Fibroblast of lung (primary cell): ENCODE results near the gene DSC3. TPM values are rescaled to one million over a fixed set of nuclear protein-coding genes. Genes with fewer than 3 reads are reported as not detected.

ENCODE experiments used
- DNase-seq, 2 donors: peaks; one replicate each; pipeline versions ENCODE4 v3.0.0 to v3.0.0-alpha.2; 2010; ENCODE audit warnings: low read depth in 2 of 2
- H2AFZ ChIP-seq: 2 replicates; pipeline ENCODE4 v1.5.1; 2012; ENCODE audit warnings: low read length, control low read depth, inconsistent platforms
- H3K27ac ChIP-seq: 2 replicates; pipeline ENCODE4 v1.5.1; 2011; ENCODE audit warnings: low read length, control low read depth; ENCODE audit not compliant: insufficient read depth
- H3K27me3 ChIP-seq: 2 replicates; pipeline ENCODE4 v1.5.1; 2011; ENCODE audit warnings: mild to moderate bottlenecking, low read length; ENCODE audit not compliant: control insufficient read depth, insufficient read depth
- H3K36me3 ChIP-seq: 2 replicates; pipeline ENCODE4 v1.5.1; 2011; ENCODE audit warnings: low read length; ENCODE audit not compliant: control insufficient read depth, insufficient read depth
- H3K4me1 ChIP-seq: 2 replicates; pipeline ENCODE4 v1.5.1; 2011; ENCODE audit warnings: low read length; ENCODE audit not compliant: control insufficient read depth, insufficient read depth; ENCODE audit errors: extremely low read depth
- H3K4me2 ChIP-seq: 2 replicates; pipeline ENCODE4 v1.5.1; 2011; ENCODE audit warnings: low read length, control low read depth; ENCODE audit not compliant: insufficient read depth; ENCODE audit errors: extremely low read depth
- H3K4me3 ChIP-seq, 4 experiments: fragments of 200-600 bp in 1 of 4; sonication (generic) in 1 of 4; replicated peaks in 1 of 4; 2 replicates each; pipeline ENCODE4 v1.5.1; 2011 to 2016; ENCODE audit warnings: low read length in 4 of 4, low read depth in 3 of 4, mild to moderate bottlenecking in 3 of 4, control low read depth in 2 of 4, inconsistent platforms in 1 of 4, mixed read lengths in 1 of 4; ENCODE audit not compliant: insufficient read depth in 1 of 4; ENCODE audit errors: control extremely low read depth in 1 of 4
- H3K79me2 ChIP-seq: 2 replicates; pipeline ENCODE4 v1.5.1; 2012; ENCODE audit warnings: mild to moderate bottlenecking, low read length, inconsistent platforms; ENCODE audit not compliant: control insufficient read depth, insufficient read depth
- H3K9ac ChIP-seq: 2 replicates; pipeline ENCODE4 v1.5.1; 2011; ENCODE audit warnings: mild to moderate bottlenecking, low read length, control low read depth; ENCODE audit not compliant: insufficient read depth
- H3K9me3 ChIP-seq: 2 replicates; pipeline ENCODE4 v1.5.1; 2012; ENCODE audit warnings: low read depth, low read length; ENCODE audit not compliant: control insufficient read depth, insufficient read depth
- H4K20me1 ChIP-seq: 2 replicates; pipeline ENCODE4 v1.5.1; 2011; ENCODE audit warnings: low read length; ENCODE audit not compliant: control insufficient read depth, insufficient read depth; ENCODE audit errors: extremely low read depth
- EZH2 ChIP-seq: IDR thresholded peaks from 2 replicates; pipeline ENCODE4 v1.5.1; 2012; ENCODE audit warnings: low read length, control low read depth, mild to moderate bottlenecking; ENCODE audit errors: missing control alignments
- polyA plus RNA-seq, 2 donors: library from polyadenylated mRNA; depleted of rRNA in 1 of 2; stranded (reverse) in 1 of 2; unstranded in 1 of 2; fragments of >200 nt; gene quantifications; 2 replicates each; pipeline ENCODE4 v1.2.1, GENCODE V29; 2011 to 2012; ENCODE audit warnings: missing spikeins in 1 of 2
- total RNA-seq: library from RNA; depleted of rRNA; stranded (reverse); fragments of >200 nt; gene quantifications from 2 replicates; pipeline ENCODE4 v1.2.1, GENCODE V29; 2014
- TF ChIP-seq, protein P1 (sequence below), 2 donors: IDR thresholded peaks in 1 of 2; conservative IDR thresholded peaks in 1 of 2; 1 replicate in 1 of 2; 2 replicates in 1 of 2; pipeline ENCODE4 v1.5.1; 2011 to 2012; ENCODE audit warnings: low read length in 2 of 2, control low read depth in 1 of 2, inconsistent platforms in 1 of 2, low read depth in 1 of 2, mild to moderate bottlenecking in 1 of 2

Gene DSC3
- total and polyA plus RNA-seq, 2 donors (not counting 1 experiment from before 2014, with no cell fraction given), result 0.02 to 0.17 TPM

DNA sequence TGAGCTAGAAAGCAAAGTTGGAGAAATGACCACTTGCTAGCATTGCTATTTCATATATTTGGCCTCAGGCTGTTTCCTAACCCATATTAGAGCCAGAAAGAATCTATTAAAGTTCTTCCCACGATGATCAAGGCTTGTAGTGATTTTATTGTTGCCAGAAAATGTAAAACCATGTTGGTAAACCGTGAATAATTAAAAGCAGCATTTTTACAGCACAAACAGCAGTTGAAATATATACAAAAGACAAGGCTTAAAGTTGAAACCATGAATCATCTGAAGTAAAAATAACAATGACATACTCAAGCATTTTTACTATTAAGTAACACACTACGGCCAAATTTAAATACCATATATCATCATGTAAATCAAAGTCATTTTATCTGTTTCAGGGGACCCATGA lies 27.7 kb upstream of the DSC3 start:
- H2AFZ ChIP-seq, result no peak overlapping the region
- H3K36me3 ChIP-seq, result no peaks in the 10 kb centered on the region
- no peak overlapping the region for H3K4me2 ChIP-seq
- H3K4me1 ChIP-seq, result no peaks in the 10 kb centered on the region
- H3K27me3 ChIP-seq, result no peaks in the 10 kb centered on the region
- no peaks in the 10 kb centered on the region for H4K20me1 ChIP-seq
- peak; percentile 9 to 47 for DNase-seq
- H3K4me3 ChIP-seq, result no peak overlapping the region
- no peak overlapping the region for H3K9ac ChIP-seq
- TF ChIP-seq, protein P1, sequence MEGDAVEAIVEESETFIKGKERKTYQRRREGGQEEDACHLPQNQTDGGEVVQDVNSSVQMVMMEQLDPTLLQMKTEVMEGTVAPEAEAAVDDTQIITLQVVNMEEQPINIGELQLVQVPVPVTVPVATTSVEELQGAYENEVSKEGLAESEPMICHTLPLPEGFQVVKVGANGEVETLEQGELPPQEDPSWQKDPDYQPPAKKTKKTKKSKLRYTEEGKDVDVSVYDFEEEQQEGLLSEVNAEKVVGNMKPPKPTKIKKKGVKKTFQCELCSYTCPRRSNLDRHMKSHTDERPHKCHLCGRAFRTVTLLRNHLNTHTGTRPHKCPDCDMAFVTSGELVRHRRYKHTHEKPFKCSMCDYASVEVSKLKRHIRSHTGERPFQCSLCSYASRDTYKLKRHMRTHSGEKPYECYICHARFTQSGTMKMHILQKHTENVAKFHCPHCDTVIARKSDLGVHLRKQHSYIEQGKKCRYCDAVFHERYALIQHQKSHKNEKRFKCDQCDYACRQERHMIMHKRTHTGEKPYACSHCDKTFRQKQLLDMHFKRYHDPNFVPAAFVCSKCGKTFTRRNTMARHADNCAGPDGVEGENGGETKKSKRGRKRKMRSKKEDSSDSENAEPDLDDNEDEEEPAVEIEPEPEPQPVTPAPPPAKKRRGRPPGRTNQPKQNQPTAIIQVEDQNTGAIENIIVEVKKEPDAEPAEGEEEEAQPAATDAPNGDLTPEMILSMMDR (conservative IDR thresholded peaks at IDR 0.05 in 1 of 2, IDR thresholded peaks at IDR 0.05 in 1 of 2; ENCODE audit: low read depth in 1 of 2, low read length in 2 of 2), result no peak
- TF ChIP-seq EZH2, result no peak
- H3K79me2 ChIP-seq, result no peaks in the 10 kb centered on the region
- H3K9me3 ChIP-seq, result no peaks in the 10 kb centered on the region
- H3K27ac ChIP-seq, result no peak overlapping the region

DNA sequence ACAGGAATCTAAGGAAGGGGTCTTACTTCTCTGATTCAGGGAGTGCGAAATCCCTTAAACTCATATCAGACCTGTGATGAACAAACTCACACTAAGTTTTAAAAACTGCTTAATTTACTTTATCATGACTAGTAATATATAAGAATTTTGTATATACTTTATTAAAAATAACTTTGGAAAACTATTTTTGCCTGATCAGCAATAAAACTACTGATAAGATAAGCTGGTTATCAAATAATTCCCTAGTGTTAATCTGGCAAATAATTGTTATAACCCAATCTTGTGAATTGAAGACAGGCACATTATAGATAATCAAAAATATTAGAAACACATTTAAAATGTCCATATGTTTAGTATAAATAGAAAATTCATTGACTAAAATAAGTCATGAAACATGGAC lies 23.7 kb upstream of the DSC3 start:
- no peaks in the 10 kb centered on the region for H3K36me3 ChIP-seq
- no peaks in the 10 kb centered on the region for H3K9me3 ChIP-seq
- H3K4me1 ChIP-seq, result no peaks in the 10 kb centered on the region
- TF ChIP-seq, protein P1 (conservative IDR thresholded peaks at IDR 0.05 in 1 of 2, IDR thresholded peaks at IDR 0.05 in 1 of 2; ENCODE audit: low read depth in 1 of 2, low read length in 2 of 2), result no peak
- TF ChIP-seq EZH2, result no peak
- no peak overlapping the region for H2AFZ ChIP-seq
- no peak overlapping the region for H3K9ac ChIP-seq
- no peak overlapping the region for H3K4me2 ChIP-seq
- no peak overlapping the region for H3K27ac ChIP-seq
- H3K27me3 ChIP-seq, result no peaks in the 10 kb centered on the region
- no peaks in the 10 kb centered on the region for H3K79me2 ChIP-seq
- H4K20me1 ChIP-seq, result no peaks in the 10 kb centered on the region
- DNase-seq, result no peak
- H3K4me3 ChIP-seq, result no peak overlapping the region

DNA sequence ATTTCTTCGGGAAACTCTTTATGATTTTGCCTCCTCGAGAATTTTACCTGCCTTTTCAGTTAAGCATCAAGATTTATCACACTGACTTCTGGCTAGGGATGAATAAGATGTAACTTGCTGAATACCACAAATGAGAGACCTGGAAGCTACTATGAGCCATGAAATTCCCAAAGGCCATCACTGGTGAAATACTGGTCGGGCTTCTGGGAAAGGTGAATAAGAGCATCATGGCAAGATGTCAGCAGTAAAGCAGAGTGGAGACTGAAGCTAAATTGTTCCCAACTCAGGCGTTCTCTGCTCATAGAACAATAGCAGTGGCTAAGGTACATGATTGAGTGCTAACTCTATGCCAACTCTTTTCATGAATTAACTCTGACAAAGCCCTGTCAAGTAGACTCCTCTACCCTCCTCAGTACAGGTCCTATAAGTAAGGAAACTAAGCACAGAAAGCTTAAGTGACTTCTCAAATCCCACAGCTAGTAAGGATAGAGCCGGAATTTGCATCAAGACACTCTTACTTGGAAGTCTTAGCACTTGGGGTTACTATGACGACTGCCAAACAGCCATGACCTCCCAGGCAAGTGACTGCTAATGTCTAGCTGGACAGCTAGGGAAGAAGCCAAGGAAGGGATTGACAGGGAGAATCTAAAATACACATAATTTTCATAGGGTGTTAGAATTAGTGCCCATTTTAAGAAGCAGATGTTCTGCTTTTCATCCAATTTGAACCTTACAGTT lies 22.7 kb upstream of the DSC3 start:
- no peak overlapping the region for H2AFZ ChIP-seq
- no peak overlapping the region for H3K4me3 ChIP-seq
- H3K36me3 ChIP-seq, result no peaks in the 10 kb centered on the region
- H3K9ac ChIP-seq, result no peak overlapping the region
- H3K4me2 ChIP-seq, result no peak overlapping the region
- DNase-seq, result peak in 1 of 2 donors; percentile 10
- no peaks in the 10 kb centered on the region for H3K4me1 ChIP-seq
- no peak overlapping the region for H3K27ac ChIP-seq
- H3K27me3 ChIP-seq, result no peaks in the 10 kb centered on the region
- no peaks in the 10 kb centered on the region for H3K79me2 ChIP-seq
- H3K9me3 ChIP-seq, result no peaks in the 10 kb centered on the region
- no peaks in the 10 kb centered on the region for H4K20me1 ChIP-seq
- TF ChIP-seq EZH2, result no peak
- TF ChIP-seq, protein P1 (conservative IDR thresholded peaks at IDR 0.05 in 1 of 2, IDR thresholded peaks at IDR 0.05 in 1 of 2; ENCODE audit: low read depth in 1 of 2, low read length in 2 of 2), result no peak
